K562 (cell line): ENCODE measurements around the gene KRTAP10-12. TPM values are rescaled to one million over a fixed set of nuclear protein-coding genes. Genes with fewer than 3 reads are reported as not detected.

Source experiments
- CBX5 ChIP-seq: IDR thresholded peaks from 2 replicates; pipeline ENCODE4 v1.6.1; 2014; ENCODE audit warnings: low read depth, borderline replicate concordance
- ELF2 ChIP-seq: fragments of 250-450 bp; sonication (Bioruptor Pico); IDR thresholded peaks from 2 replicates; pipeline ENCODE4 v1.5.0; 2021; ENCODE audit warnings: mild to moderate bottlenecking
- ERF ChIP-seq: fragments of 450-650 bp; formaldehyde crosslinking; IDR thresholded peaks from 2 replicates; pipeline ENCODE4 v1.4.0; 2020; ENCODE audit warnings: mild to moderate bottlenecking, mixed read lengths
- FOXJ2 ChIP-seq: fragments of 200-800 bp; sonication (Bioruptor generic); IDR thresholded peaks from 2 replicates; pipeline ENCODE4 v1.6.1; 2016; ENCODE audit warnings: missing genetic modification characterization, missing compliant biosample characterization
- HNRNPL ChIP-seq: fragments of 200-400 bp; formaldehyde crosslinking; IDR thresholded peaks from 2 replicates; pipeline ENCODE4 v1.6.1; 2017; ENCODE audit warnings: low read depth, mild to moderate bottlenecking, low read length
- HOMEZ ChIP-seq: fragments of 250-450 bp; sonication (Bioruptor Pico); IDR thresholded peaks from 2 replicates; pipeline ENCODE4 v1.4.0; 2020; ENCODE audit warnings: mild to moderate bottlenecking, moderate library complexity
- NR2C1 ChIP-seq, 2 experiments: fragments of 450-650 bp; IDR thresholded peaks; 2 replicates each; pipeline ENCODE4 v1.6.1; 2017; ENCODE audit warnings: mild to moderate bottlenecking in 2 of 2, antibody characterized with exemption in 1 of 2, inconsistent platforms in 1 of 2, missing compliant biosample characterization in 1 of 2, missing genetic modification characterization in 1 of 2
- PHF21A ChIP-seq: fragments of 450-650 bp; IDR thresholded peaks from 2 replicates; pipeline ENCODE4 v1.6.1; 2017; ENCODE audit warnings: low read depth, borderline replicate concordance
- PHTF2 ChIP-seq: fragments of 250-450 bp; sonication (Bioruptor Pico); IDR thresholded peaks from 2 replicates; pipeline ENCODE4 v1.5.0; 2021; ENCODE audit warnings: mild to moderate bottlenecking
- POLR3A ChIP-seq: IDR thresholded peaks from 2 replicates; pipeline ENCODE4 v1.6.1; 2011; ENCODE audit warnings: borderline replicate concordance, mild to moderate bottlenecking, moderate library complexity; ENCODE audit not compliant: insufficient read length, insufficient read depth; ENCODE audit errors: extremely low read depth
- SIRT6 ChIP-seq: IDR thresholded peaks from one replicate; pipeline ENCODE4 v1.6.1; 2012; ENCODE audit warnings: low read depth, mild to moderate bottlenecking, control low read depth, inconsistent platforms, low read length, moderate library complexity
- SRSF3 ChIP-seq: fragments of 200-400 bp; formaldehyde crosslinking; IDR thresholded peaks from 2 replicates; pipeline ENCODE4 v1.6.1; 2016; ENCODE audit warnings: mild to moderate bottlenecking, low read length, moderate library complexity; ENCODE audit not compliant: insufficient read depth
- ZNF12 ChIP-seq: sonication (generic); formaldehyde crosslinking; IDR thresholded peaks from 2 replicates; pipeline ENCODE4 v1.4.0; 2020; ENCODE audit warnings: mild to moderate bottlenecking, missing genetic modification reagents
- ZNF165 ChIP-seq: fragments of 250-450 bp; sonication (Bioruptor Pico); IDR thresholded peaks from 2 replicates; pipeline ENCODE4 v1.4.0; 2020; ENCODE audit warnings: borderline replicate concordance
- ZNF41 ChIP-seq: fragments of 250-450 bp; sonication (Bioruptor Pico); conservative IDR thresholded peaks from 2 replicates; pipeline ENCODE4 v1.4.0; 2020; ENCODE audit warnings: mild to moderate bottlenecking
- polyA plus RNA-seq, 8 experiments: library from polyadenylated mRNA; depleted of rRNA in 4 of 8; stranded (reverse) in 5 of 8; unstranded in 3 of 8; fragments of >200 nt; fragmentation: Nextera tagmentation in 2 of 8; fragmentation: Illumina TruSeq in 1 of 8; extraction: Ambion mirVana in 2 of 8; extraction: Trizol in 1 of 8; gene quantifications; 2 replicates each; pipeline versions ENCODE4 v1.2.1 to v1.2.3, GENCODE V29; 2011 to 2014; ENCODE audit warnings: inconsistent platforms in 1 of 8, missing spikeins in 1 of 8
- total RNA-seq, 7 experiments: library from RNA; depleted of rRNA in 6 of 7; stranded (reverse); fragments of >200 nt in 6 of 7; fragmentation: Illumina TruSeq in 2 of 7; extraction: Trizol in 2 of 7; gene quantifications; 2 replicates each; pipeline versions ENCODE4 v1.2.1 to v1.2.3, GENCODE V29; 2011 to 2021; ENCODE audit warnings: low replicate concordance in 1 of 7
- TF ChIP-seq, protein P1 (sequence below): fragments of 250-450 bp; sonication (Bioruptor Pico); IDR thresholded peaks from 2 replicates; pipeline ENCODE4 v1.4.0; 2020

The KRTAP10-12 gene
- total and polyA plus RNA-seq, 9 of the 15 experiments (the other 6 are each of a cell fraction or from before 2014, with no cell fraction given), result not detected

DNA sequence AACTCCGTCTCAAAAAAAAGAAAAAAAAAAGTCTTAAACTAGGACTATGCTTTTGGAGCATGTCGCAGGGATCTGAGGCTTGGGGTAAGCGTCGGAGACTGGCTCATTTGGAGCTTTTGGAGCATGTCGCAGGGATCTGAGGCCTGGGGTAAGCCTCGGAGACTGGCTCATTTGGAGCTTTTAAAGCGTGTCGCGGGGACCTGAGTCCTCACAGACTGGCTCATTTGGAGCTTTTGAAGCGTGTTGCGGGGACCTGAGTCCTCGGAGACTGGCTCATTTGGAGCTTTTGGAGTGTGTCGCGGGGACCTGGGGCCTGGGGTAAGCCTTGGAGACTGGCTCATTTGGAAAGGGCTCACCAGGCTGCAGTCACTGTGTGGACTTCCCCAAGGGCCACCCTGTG, 28.0 kb downstream of the KRTAP10-12 start (continued):
- TF ChIP-seq NR2C1 (IDR thresholded peaks at IDR 0.05), result no peak
- TF ChIP-seq NR2C1 (tag; IDR thresholded peaks at IDR 0.05), result no peak
- no peak for TF ChIP-seq PHTF2 (CRISPR knock-in tag)
- TF ChIP-seq HNRNPL, result no peak
- no peak for TF ChIP-seq ZNF12 (CRISPR knock-in tag)
- TF ChIP-seq ZNF165, result no peak
- TF ChIP-seq FOXJ2 (tag), result no peak
- no peak for TF ChIP-seq ZNF41 (CRISPR knock-in tag)
- TF ChIP-seq PHF21A, result no peak
- no peak for TF ChIP-seq SIRT6
- no peak for TF ChIP-seq POLR3A
- TF ChIP-seq HOMEZ (CRISPR knock-in tag), result no peak
- no peak for TF ChIP-seq CBX5
- no peak for TF ChIP-seq ELF2 (CRISPR knock-in tag)
- TF ChIP-seq ERF (CRISPR knock-in tag), result no peak
- TF ChIP-seq, protein P1, sequence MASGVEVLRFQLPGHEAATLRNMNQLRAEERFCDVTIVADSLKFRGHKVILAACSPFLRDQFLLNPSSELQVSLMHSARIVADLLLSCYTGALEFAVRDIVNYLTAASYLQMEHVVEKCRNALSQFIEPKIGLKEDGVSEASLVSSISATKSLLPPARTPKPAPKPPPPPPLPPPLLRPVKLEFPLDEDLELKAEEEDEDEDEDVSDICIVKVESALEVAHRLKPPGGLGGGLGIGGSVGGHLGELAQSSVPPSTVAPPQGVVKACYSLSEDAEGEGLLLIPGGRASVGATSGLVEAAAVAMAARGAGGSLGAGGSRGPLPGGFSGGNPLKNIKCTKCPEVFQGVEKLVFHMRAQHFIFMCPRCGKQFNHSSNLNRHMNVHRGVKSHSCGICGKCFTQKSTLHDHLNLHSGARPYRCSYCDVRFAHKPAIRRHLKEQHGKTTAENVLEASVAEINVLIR (CRISPR knock-in tag), result no peak
- TF ChIP-seq SRSF3, result no peak
